ENCODE results near the gene ZNF664. TPM values are rescaled to one million over a fixed set of nuclear protein-coding genes. Genes with fewer than 3 reads are reported as not detected.
"Not testable (repeated sequence)": the region's sequence is repeated elsewhere in the genome, so short reads cannot be mapped to it uniquely, and the experiment has no call there.

Gene ZNF664
- polyA plus RNA-seq, 2 donors: 16.6 to 18.3 TPM

DNA sequence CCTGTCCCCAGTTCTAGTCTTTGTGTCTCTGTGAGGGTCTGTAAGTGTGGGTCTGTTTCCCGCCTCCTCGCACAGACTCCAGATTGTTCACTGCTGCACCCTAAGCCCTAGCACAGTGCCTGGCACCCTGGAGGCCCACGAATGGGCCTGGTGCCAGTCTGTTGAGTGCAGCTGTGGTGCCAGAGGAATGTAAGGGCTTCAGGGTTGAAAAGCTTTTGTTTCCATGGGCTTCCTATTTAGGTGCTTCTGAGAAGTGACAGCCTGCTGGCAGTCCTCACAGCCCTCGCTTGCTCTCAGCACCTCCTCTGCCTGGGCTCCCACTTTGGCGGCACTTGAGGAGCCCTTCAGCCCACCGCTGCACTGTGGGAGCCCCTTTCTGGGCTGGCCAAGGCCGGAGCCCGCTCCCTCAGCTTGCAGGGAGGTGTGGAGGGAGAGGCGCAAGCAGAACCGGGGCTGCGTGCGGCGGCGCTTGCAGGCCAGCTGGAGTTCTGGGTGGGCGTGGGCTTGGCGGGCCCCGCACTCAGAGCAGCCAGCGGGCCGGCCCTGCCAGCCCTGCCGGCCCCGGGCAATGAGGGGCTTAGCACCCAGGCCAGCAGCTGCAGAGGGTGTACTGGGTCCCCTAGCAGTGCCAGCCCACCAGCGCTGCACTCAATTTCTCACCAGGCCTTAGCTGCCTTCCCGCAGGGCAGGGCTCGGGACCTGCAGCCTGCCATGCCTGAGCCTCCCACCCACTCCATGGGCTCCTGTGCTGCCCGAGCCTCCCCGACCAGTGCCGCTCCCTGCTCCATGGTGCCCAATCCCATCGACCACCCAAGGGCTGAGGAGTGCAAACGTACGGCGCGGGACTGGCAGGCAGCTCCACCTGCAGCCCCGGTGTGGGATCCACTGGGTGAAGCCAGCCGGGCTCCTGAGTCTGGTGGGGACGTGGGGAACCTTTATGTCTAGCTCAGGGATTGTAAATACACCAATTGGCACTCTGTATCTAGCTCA, 26.2 kb upstream of the ZNF664 start:
- WGBS, 2 donors: 91 to 93% methylated on average over 29 to 34 of the region's 35 CpGs
- H3K4me3 ChIP-seq (ENCODE audit: low read depth in 1 of 2, low read length in 2 of 2); H3K27ac ChIP-seq (ENCODE audit: low read depth in 2 of 2, low read length in 1 of 2); H3K4me1 ChIP-seq (ENCODE audit: control insufficient read depth in 2 of 2, insufficient read depth in 2 of 2, low read length in 1 of 2); H3K36me3 ChIP-seq (ENCODE audit: control insufficient read depth in 2 of 2, insufficient read depth in 2 of 2, low read length in 1 of 2); H3K9me3 ChIP-seq (ENCODE audit: control insufficient read depth in 2 of 2, insufficient read depth in 1 of 2, low read depth in 1 of 2, low read length in 1 of 2); H3K27me3 ChIP-seq (ENCODE audit: control insufficient read depth in 1 of 2, insufficient read depth in 2 of 2, low read length in 2 of 2): not testable (repeated sequence)

DNA sequence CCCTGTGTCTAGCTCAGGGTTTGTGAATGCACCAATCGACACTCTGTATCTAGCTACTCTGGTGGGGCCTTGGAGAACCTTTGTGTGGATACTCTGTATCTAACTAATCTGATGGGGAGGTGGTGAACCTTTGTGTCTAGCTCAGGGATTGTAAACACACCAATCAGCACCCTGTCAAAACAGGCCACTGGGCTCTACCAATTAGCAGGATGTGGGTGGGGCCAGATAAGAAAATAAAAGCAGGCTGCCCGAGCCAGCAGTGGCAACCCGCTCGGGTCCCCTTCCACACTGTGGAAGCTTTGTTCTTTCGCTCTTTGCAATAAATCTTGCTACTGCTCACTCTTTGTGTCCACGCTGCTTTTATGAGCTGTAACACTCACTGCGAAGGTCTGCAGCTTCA, 25.5 kb upstream of the ZNF664 start:
- H3K4me3 ChIP-seq (ENCODE audit: low read depth in 1 of 2, low read length in 2 of 2); H3K9me3 ChIP-seq (ENCODE audit: control insufficient read depth in 2 of 2, insufficient read depth in 1 of 2, low read depth in 1 of 2, low read length in 1 of 2); H3K27ac ChIP-seq (ENCODE audit: low read depth in 2 of 2, low read length in 1 of 2); H3K27me3 ChIP-seq (ENCODE audit: control insufficient read depth in 1 of 2, insufficient read depth in 2 of 2, low read length in 2 of 2); H3K4me1 ChIP-seq (ENCODE audit: control insufficient read depth in 2 of 2, insufficient read depth in 2 of 2, low read length in 1 of 2); H3K36me3 ChIP-seq (ENCODE audit: control insufficient read depth in 2 of 2, insufficient read depth in 2 of 2, low read length in 1 of 2): not testable (repeated sequence)
- 90 to 95% methylated on average over 4 to 7 of the region's 7 CpGs for WGBS, 2 donors

DNA sequence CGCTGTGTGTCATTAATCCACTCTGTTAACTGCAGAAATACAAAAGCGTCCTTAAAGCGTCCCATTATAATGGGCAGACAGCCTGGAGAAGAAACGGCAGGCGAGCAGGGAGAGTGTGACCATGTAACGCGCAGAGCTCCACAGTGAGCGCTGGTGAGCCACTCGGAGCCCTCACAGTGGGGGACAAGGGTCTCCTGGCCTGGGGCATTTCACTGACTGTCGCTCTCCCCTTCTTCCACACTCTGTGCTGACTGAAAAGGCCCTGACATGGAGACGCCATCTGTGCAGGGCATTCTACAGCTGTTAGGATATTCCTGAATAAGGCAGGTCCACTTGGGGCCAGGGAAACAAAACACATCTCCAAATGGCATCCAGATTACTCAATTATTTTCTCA, 24.6 kb upstream of the ZNF664 start:
- no peaks in the 10 kb centered on the region for H3K36me3 ChIP-seq (ENCODE audit: control insufficient read depth in 2 of 2, insufficient read depth in 2 of 2, low read length in 1 of 2)
- H3K9me3 ChIP-seq (ENCODE audit: control insufficient read depth in 2 of 2, insufficient read depth in 1 of 2, low read depth in 1 of 2, low read length in 1 of 2): no peaks in the 10 kb centered on the region
- WGBS, 2 donors: 96% methylated on average over 11 of the region's 11 CpGs
- H3K4me1 ChIP-seq (ENCODE audit: control insufficient read depth in 2 of 2, insufficient read depth in 2 of 2, low read length in 1 of 2): no peaks in the 10 kb centered on the region
- no peak overlapping the region for H3K4me3 ChIP-seq (ENCODE audit: low read depth in 1 of 2, low read length in 2 of 2)
- H3K27ac ChIP-seq (ENCODE audit: low read depth in 2 of 2, low read length in 1 of 2): no peak overlapping the region
- H3K27me3 ChIP-seq (ENCODE audit: control insufficient read depth in 1 of 2, insufficient read depth in 2 of 2, low read length in 2 of 2): no peaks in the 10 kb centered on the region

DNA sequence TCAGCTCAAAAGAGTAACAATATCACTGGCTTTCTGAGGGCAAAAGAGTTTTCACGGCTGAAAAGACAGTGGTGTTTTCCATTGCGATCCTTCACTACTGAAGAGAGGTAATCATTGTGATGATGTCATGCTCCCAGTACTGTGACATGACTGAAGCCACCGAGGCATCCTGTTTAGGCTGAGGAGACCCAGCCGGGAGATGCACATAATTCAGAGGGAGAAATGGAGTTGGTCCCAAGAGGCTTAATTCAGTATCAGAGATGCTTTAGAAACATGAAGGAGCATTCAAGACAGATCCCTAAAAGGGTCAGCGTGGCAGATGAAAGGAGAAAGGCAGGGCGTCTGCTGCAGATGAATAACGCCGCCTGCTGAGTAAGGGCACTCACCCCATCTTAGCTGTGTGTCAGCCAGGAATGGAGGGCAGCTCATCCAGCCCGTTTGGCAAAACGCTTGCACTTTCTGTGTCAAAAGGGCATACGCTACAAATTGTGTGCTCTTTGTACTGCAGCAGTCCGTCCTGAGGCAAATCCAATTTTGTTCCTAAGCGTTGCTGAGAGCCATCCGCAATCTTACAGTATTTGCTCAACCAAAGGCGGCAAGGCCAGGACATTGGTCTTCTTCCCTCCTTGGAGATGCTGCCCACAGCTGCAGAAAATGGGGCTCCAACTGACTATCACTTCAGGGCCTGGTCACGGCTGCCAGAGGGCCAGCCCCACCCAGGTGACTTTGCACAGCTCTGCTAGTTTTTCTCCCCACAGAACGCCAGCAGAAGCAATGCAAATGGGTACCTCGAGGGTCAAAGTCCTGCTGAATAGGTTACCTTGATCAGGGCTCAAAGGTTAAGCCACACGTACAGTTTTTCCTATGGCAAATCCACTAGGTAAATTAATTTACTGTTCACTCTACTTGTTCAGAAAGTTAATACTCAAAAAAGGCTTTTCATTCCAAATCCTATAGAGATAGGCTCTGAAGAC, 23.9 kb upstream of the ZNF664 start:
- Histone ChIP-seq H3K36me3 (ENCODE audit: control insufficient read depth in 2 of 2, insufficient read depth in 2 of 2, low read length in 1 of 2) (no peaks in the 10 kb centered on the region), H3K27ac (ENCODE audit: low read depth in 2 of 2, low read length in 1 of 2) (no peak overlapping the region), H3K4me3 (ENCODE audit: low read depth in 1 of 2, low read length in 2 of 2) (no peak overlapping the region), H3K27me3 (ENCODE audit: control insufficient read depth in 1 of 2, insufficient read depth in 2 of 2, low read length in 2 of 2) (no peaks in the 10 kb centered on the region), H3K9me3 (ENCODE audit: control insufficient read depth in 2 of 2, insufficient read depth in 1 of 2, low read depth in 1 of 2, low read length in 1 of 2) (no peaks in the 10 kb centered on the region), H3K4me1 (ENCODE audit: control insufficient read depth in 2 of 2, insufficient read depth in 2 of 2, low read length in 1 of 2) (no peaks in the 10 kb centered on the region)
- WGBS, 2 donors: 75 to 80% methylated on average over 19 of the region's 19 CpGs

DNA sequence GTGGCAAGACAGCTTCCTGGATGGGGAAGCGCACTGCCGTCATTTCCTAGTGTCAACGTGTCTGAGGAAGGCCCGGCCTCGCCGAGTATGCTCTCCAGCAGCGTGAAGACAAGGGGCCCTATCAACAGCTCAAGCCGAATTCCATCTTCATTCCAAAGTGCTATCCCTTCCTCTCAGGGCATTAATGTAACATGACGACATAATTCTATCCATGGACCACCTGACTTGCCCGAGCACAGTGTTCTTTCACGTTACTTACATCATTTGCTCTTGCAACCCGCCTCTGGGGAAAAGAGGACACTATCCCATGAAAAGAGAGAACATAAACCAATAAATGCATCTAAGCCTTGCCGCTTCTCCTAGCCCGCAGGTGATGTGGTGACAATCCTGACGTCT, 23.2 kb upstream of the ZNF664 start:
- Histone ChIP-seq H3K36me3 (ENCODE audit: control insufficient read depth in 2 of 2, insufficient read depth in 2 of 2, low read length in 1 of 2) (no peaks in the 10 kb centered on the region), H3K27me3 (ENCODE audit: control insufficient read depth in 1 of 2, insufficient read depth in 2 of 2, low read length in 2 of 2) (no peaks in the 10 kb centered on the region), H3K27ac (ENCODE audit: low read depth in 2 of 2, low read length in 1 of 2) (no peak overlapping the region), H3K9me3 (ENCODE audit: control insufficient read depth in 2 of 2, insufficient read depth in 1 of 2, low read depth in 1 of 2, low read length in 1 of 2) (no peaks in the 10 kb centered on the region), H3K4me3 (ENCODE audit: low read depth in 1 of 2, low read length in 2 of 2) (no peak overlapping the region), H3K4me1 (ENCODE audit: control insufficient read depth in 2 of 2, insufficient read depth in 2 of 2, low read length in 1 of 2) (no peaks in the 10 kb centered on the region)
- WGBS, 2 donors: 95% methylated on average over 15 of the region's 15 CpGs

DNA sequence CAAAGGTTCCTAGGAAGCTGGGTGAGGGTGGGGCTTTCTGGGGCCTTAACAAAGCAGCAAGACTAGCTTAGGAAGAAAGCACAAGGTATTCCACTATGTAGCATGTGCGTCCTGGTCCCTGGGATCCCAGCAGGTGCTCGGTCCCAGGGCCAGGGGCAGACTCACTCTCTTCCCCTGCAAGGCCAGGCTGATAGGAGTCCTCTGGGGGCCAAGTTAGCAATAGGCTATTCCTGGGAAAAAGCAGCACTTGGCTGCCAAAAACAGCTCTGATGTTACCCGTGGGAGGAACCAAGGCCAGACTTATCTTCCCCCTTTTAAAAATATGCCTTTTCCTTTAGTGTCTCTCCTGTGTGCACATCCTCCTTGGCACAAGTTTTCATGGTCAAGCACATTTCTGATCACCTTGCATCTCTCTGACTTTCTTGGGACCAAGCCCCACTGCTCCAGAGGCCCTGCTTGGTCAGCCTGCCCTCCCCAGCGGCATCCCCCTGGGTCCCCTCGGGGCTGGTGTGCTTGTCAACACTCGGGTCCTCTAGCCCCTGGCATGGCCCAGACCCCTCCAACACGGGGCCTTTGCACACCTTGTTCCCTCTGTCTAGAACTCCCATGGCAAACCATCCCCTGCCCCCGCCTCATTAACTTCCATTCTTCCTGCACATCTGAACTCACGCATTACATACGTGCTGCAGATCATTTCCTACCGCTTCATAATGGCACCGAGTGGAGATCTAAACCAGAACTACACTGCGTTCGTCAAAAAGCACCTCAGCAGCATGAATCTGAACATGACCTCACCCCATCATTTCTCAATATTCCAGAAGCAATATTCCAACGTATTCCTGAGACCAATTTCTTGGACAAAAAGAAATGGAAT, 22.3 kb upstream of the ZNF664 start:
- 89 to 94% methylated on average over 15 of the region's 15 CpGs for WGBS, 2 donors
- Histone ChIP-seq H3K27me3 (ENCODE audit: control insufficient read depth in 1 of 2, insufficient read depth in 2 of 2, low read length in 2 of 2) (no peaks in the 10 kb centered on the region), H3K9me3 (ENCODE audit: control insufficient read depth in 2 of 2, insufficient read depth in 1 of 2, low read depth in 1 of 2, low read length in 1 of 2) (no peaks in the 10 kb centered on the region), H3K4me3 (ENCODE audit: low read depth in 1 of 2, low read length in 2 of 2) (no peak overlapping the region), H3K36me3 (ENCODE audit: control insufficient read depth in 2 of 2, insufficient read depth in 2 of 2, low read length in 1 of 2) (no peaks in the 10 kb centered on the region), H3K27ac (ENCODE audit: low read depth in 2 of 2, low read length in 1 of 2) (no peak overlapping the region), H3K4me1 (ENCODE audit: control insufficient read depth in 2 of 2, insufficient read depth in 2 of 2, low read length in 1 of 2) (no peaks in the 10 kb centered on the region)

DNA sequence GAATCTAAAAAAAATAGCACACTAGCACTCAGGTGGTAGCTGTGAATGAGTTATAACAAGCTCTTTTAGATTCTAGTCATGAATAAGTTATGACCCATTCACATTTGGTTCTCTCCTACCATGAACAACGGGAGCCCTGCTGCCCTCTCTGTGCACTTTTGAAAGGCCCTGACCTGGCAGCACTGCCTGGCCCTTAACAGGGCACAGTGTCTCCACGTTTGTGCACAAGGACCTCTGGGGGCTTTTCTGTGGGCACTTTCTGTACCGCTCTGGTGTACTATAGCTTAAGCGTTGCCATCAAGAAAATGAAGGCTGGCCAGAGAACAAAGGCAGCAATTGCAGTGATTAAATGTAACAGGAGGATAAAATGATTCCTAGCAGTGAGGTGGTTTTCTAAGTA, 21.5 kb upstream of the ZNF664 start:
- no peaks in the 10 kb centered on the region for H3K9me3 ChIP-seq (ENCODE audit: control insufficient read depth in 2 of 2, insufficient read depth in 1 of 2, low read depth in 1 of 2, low read length in 1 of 2)
- WGBS, 2 donors: 82 to 85% methylated on average over 4 of the region's 4 CpGs
- no peaks in the 10 kb centered on the region for H3K4me1 ChIP-seq (ENCODE audit: control insufficient read depth in 2 of 2, insufficient read depth in 2 of 2, low read length in 1 of 2)
- H3K4me3 ChIP-seq (ENCODE audit: low read depth in 1 of 2, low read length in 2 of 2): no peak overlapping the region
- no peak overlapping the region for H3K27ac ChIP-seq (ENCODE audit: low read depth in 2 of 2, low read length in 1 of 2)
- no peaks in the 10 kb centered on the region for H3K27me3 ChIP-seq (ENCODE audit: control insufficient read depth in 1 of 2, insufficient read depth in 2 of 2, low read length in 2 of 2)
- H3K36me3 ChIP-seq (ENCODE audit: control insufficient read depth in 2 of 2, insufficient read depth in 2 of 2, low read length in 1 of 2): no peaks in the 10 kb centered on the region

DNA sequence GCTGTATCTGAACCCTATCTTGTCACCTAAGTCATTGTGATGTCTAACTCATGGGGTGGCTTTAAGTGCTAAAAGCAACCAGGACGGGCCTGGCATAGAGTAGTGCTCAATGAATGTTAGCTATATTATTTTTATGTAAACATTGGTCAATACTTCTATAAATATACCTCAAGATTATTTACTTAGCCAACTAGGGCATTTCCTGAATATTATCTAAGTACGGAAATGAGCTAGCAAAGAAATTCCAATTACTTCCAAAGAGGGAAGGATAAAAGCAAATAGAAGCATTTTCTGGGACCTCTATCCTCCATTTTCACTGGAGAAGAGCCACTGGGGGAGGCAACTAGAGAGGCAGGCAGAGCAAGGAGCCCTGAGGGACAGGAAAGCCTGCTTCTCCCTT, 21.0 kb upstream of the ZNF664 start:
- 66 to 73% methylated on average over 2 of the region's 2 CpGs for WGBS, 2 donors
- H3K36me3 ChIP-seq (ENCODE audit: control insufficient read depth in 2 of 2, insufficient read depth in 2 of 2, low read length in 1 of 2): no peaks in the 10 kb centered on the region
- H3K27me3 ChIP-seq (ENCODE audit: control insufficient read depth in 1 of 2, insufficient read depth in 2 of 2, low read length in 2 of 2): no peaks in the 10 kb centered on the region
- no peak overlapping the region for H3K27ac ChIP-seq (ENCODE audit: low read depth in 2 of 2, low read length in 1 of 2)
- H3K9me3 ChIP-seq (ENCODE audit: control insufficient read depth in 2 of 2, insufficient read depth in 1 of 2, low read depth in 1 of 2, low read length in 1 of 2): no peaks in the 10 kb centered on the region
- H3K4me1 ChIP-seq (ENCODE audit: control insufficient read depth in 2 of 2, insufficient read depth in 2 of 2, low read length in 1 of 2): no peaks in the 10 kb centered on the region
- H3K4me3 ChIP-seq (ENCODE audit: low read depth in 1 of 2, low read length in 2 of 2): no peak overlapping the region

All from esophagus (tissue), 2 donors.